ENCODE results near the gene ZDHHC11B.

- TF ChIP-seq POLR2A (IDR thresholded peaks at IDR 0.05): no peak
- TF ChIP-seq, protein P1, sequence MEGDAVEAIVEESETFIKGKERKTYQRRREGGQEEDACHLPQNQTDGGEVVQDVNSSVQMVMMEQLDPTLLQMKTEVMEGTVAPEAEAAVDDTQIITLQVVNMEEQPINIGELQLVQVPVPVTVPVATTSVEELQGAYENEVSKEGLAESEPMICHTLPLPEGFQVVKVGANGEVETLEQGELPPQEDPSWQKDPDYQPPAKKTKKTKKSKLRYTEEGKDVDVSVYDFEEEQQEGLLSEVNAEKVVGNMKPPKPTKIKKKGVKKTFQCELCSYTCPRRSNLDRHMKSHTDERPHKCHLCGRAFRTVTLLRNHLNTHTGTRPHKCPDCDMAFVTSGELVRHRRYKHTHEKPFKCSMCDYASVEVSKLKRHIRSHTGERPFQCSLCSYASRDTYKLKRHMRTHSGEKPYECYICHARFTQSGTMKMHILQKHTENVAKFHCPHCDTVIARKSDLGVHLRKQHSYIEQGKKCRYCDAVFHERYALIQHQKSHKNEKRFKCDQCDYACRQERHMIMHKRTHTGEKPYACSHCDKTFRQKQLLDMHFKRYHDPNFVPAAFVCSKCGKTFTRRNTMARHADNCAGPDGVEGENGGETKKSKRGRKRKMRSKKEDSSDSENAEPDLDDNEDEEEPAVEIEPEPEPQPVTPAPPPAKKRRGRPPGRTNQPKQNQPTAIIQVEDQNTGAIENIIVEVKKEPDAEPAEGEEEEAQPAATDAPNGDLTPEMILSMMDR (IDR thresholded peaks at IDR 0.05): no peak
These were observed 122.4 kb downstream of the ZDHHC11B start for GRCh38 chr5:661891-662750.
